Gastrocnemius medialis (tissue), 4 donors: Measurements from ENCODE around the gene SND1. TPM values are rescaled to one million over a fixed set of nuclear protein-coding genes. Genes with fewer than 3 reads are reported as not detected.

Experiments used
- ATAC-seq, 2 donors: fragments of 150-250 bp; one replicate each; pipeline ENCODE4 v1.9.1; 2016
- DNase-seq, 2 donors: peaks; one replicate each; pipeline ENCODE4 v3.0.0-alpha.2; 2019
- H3K27ac ChIP-seq, 4 donors: fragments of 200-600 bp; sonication (generic); 1 replicate in 1 of 4; 2 replicates in 3 of 4; pipeline ENCODE4 v1.5.1; 2016 to 2018; ENCODE audit warnings: mild to moderate bottlenecking in 2 of 4, moderate library complexity in 1 of 4
- H3K27me3 ChIP-seq, 3 donors: fragments of 200-600 bp; sonication (generic) in 2 of 3; 1 replicate in 1 of 3; 2 replicates in 2 of 3; pipeline versions ENCODE4 v1.5.1 to v1.6.0; 2016 to 2019; ENCODE audit warnings: mild to moderate bottlenecking in 1 of 3, moderate library complexity in 1 of 3
- H3K36me3 ChIP-seq, 2 donors: fragments of 200-600 bp; sonication (generic) in 1 of 2; one replicate each; pipeline ENCODE4 v1.5.1; 2017 to 2018
- H3K4me1 ChIP-seq, 2 donors: fragments of 200-600 bp; sonication (generic) in 1 of 2; one replicate each; pipeline ENCODE4 v1.5.1; 2016 to 2017; ENCODE audit warnings: mild to moderate bottlenecking in 2 of 2
- H3K4me3 ChIP-seq, 4 donors: fragments of 200-600 bp; sonication (generic) in 3 of 4; 1 replicate in 1 of 4; 2 replicates in 3 of 4; pipeline ENCODE4 v1.5.1; 2016 to 2019; ENCODE audit warnings: mild to moderate bottlenecking in 2 of 4
- H3K9me3 ChIP-seq, 3 donors: fragments of 200-600 bp; sonication (generic) in 2 of 3; 1 replicate in 1 of 3; 2 replicates in 2 of 3; pipeline ENCODE4 v1.5.1; 2016 to 2019
- POLR2A ChIP-seq, 2 donors: fragments of 450-650 bp; IDR thresholded peaks; one replicate each; pipeline ENCODE4 v1.6.1; 2017; ENCODE audit warnings: antibody characterized with exemption in 2 of 2, mild to moderate bottlenecking in 2 of 2, moderate library complexity in 2 of 2
- in situ Hi-C, 4 donors: fragments of 200-750 bp; cut with MboI; loops; one replicate each; pipeline versions ENCODE4 v1.15.0 to v1.8.0; 2017; ENCODE audit warnings: low sequenced_read_pairs in 4 of 4
- intact Hi-C: fragments of 100-400 bp; cut with DNase I; formaldehyde crosslinking; loops from one replicate; pipeline ENCODE4 v1.15.1; 2023; ENCODE audit warnings: low total_unique reads
- total RNA-seq, 4 donors: library from RNA; depleted of rRNA; stranded (reverse); fragments of >200 nt; gene quantifications; one replicate each; pipeline versions ENCODE4 v1.1.0 to v1.2.3, GENCODE V29; 2016
- TF ChIP-seq, protein P1 (sequence below), 5 experiments: fragments of 450-650 bp in 3 of 5; fragments of 200-600 bp in 2 of 5; sonication (generic) in 2 of 5; IDR thresholded peaks in 4 of 5; conservative IDR thresholded peaks in 1 of 5; 1 replicate in 4 of 5; 2 replicates in 1 of 5; pipeline ENCODE4 v1.5.1; 2016 to 2019; ENCODE audit warnings: antibody characterized with exemption in 5 of 5, mild to moderate bottlenecking in 3 of 5, moderate library complexity in 3 of 5

SND1 gene
- total RNA-seq, 4 donors from 2014 or later, result 30.4 to 73.0 (median 50.3) TPM

DNA sequence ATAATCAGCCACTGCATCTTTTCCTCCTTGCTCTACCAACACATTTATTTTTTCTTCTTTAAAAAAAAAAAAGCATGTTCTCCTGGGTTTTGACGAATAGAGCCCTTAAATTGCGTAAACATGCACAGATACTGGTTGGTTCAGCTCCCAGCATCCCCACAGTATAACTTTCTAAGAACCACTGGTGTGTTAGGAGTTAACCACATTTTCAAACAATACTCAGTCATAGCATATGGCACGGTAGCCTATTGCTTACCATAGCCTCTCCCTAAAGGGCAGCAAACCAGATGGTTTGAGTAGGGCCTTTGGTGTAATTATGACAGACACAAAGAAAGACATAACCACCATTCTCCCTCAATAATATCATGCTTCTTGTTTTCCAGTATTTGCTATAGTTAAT, 234.3 kb downstream of the SND1 start:
- in situ Hi-C loops, result no loop called here
- Histone ChIP-seq H3K27me3 (no peaks in the 10 kb centered on the region), H3K4me1 (peaks cover 11 to 26% of the 10 kb centered on the region in 2 donors), H3K9me3 (no peaks in the 10 kb centered on the region), H3K27ac (no peak overlapping the region), H3K36me3 (peaks cover 0 to 13% of the 10 kb centered on the region in 2 donors), H3K4me3 (no peak overlapping the region)
- no peak for TF ChIP-seq POLR2A (IDR thresholded peaks at IDR 0.05)
- TF ChIP-seq, protein P1, sequence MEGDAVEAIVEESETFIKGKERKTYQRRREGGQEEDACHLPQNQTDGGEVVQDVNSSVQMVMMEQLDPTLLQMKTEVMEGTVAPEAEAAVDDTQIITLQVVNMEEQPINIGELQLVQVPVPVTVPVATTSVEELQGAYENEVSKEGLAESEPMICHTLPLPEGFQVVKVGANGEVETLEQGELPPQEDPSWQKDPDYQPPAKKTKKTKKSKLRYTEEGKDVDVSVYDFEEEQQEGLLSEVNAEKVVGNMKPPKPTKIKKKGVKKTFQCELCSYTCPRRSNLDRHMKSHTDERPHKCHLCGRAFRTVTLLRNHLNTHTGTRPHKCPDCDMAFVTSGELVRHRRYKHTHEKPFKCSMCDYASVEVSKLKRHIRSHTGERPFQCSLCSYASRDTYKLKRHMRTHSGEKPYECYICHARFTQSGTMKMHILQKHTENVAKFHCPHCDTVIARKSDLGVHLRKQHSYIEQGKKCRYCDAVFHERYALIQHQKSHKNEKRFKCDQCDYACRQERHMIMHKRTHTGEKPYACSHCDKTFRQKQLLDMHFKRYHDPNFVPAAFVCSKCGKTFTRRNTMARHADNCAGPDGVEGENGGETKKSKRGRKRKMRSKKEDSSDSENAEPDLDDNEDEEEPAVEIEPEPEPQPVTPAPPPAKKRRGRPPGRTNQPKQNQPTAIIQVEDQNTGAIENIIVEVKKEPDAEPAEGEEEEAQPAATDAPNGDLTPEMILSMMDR (IDR thresholded peaks at IDR 0.05 in 4 of 5, conservative IDR thresholded peaks at IDR 0.05 in 1 of 5), result no peak
- DNase-seq (no peak), ATAC-seq (no peak)
- intact Hi-C loops, result no loop called here

DNA sequence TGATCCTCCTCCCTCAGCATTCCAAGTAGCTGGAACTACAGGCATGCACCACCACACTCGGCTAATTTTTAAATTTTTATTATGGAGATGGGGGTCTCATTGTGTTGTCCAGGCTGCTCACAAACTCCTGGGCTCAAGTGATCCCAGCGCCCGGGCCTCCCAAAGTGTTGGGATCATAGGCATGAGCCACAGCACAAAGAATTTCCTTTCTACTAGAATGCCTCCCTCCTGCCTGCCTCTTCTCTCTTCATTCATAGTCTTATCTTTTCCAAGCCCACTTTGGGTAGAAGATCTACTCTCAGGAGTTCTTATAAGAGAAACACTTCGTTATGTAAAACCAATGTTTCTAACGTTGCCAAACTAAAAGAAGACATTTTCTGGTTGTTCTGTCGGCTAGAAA, 235.1 kb downstream of the SND1 start:
- no peak for DNase-seq
- H3K36me3 ChIP-seq, result peaks cover 0 to 13% of the 10 kb centered on the region in 2 donors
- peaks cover 6 to 26% of the 10 kb centered on the region in 2 donors for H3K4me1 ChIP-seq
- in situ Hi-C loops (no loop called here), intact Hi-C loops (no loop called here)
- no peaks in the 10 kb centered on the region for H3K9me3 ChIP-seq
- no peak for TF ChIP-seq POLR2A (IDR thresholded peaks at IDR 0.05)
- TF ChIP-seq, protein P1 (IDR thresholded peaks at IDR 0.05 in 4 of 5, conservative IDR thresholded peaks at IDR 0.05 in 1 of 5), result no peak
- no peak overlapping the region for H3K4me3 ChIP-seq
- no peaks in the 10 kb centered on the region for H3K27me3 ChIP-seq
- H3K27ac ChIP-seq, result no peak overlapping the region
- no peak for ATAC-seq

DNA sequence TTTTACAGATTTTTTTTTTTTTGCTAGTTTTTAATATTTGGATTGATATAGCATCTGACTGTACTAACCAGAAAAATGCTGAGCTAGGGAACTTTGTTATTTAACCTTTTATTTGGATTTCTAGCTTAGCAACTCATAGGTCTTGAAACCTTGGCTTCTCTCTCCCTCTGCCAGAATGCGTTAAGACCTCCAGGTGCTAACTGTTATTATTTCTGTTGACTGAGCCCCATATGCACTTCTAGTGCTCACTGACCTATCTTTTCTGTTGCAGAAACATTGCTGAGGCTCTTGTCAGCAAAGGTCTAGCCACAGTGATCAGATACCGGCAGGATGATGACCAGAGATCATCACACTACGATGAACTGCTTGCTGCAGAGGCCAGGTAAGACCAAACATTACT, 235.6 kb downstream of the SND1 start:
- peaks cover 6 to 22% of the 10 kb centered on the region in 2 donors for H3K4me1 ChIP-seq

DNA sequence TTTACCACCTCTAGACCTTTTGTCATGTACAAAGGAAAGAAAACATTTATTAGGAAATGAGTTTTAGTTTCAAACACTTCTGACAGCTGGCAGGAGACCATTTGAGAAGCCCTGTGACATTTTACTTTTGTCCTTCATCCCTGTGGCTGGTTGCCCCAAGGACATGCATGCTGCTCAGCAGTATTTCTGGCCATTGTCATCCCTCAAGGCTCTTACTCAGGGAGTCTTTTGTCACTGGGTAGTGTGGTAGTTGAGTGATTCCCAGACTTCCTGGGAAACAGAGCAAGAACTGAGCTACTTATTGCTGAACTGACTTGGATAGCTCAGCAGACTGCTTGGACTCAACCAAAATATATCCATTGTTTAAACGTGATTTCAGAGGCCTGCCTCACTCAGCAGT, 236.4 kb downstream of the SND1 start:
- intact Hi-C loops (no loop called here), in situ Hi-C loops (no loop called here)
- no peaks in the 10 kb centered on the region for H3K27me3 ChIP-seq
- no peak for TF ChIP-seq POLR2A (IDR thresholded peaks at IDR 0.05)
- TF ChIP-seq, protein P1 (IDR thresholded peaks at IDR 0.05 in 4 of 5, conservative IDR thresholded peaks at IDR 0.05 in 1 of 5), result no peak
- no peaks in the 10 kb centered on the region for H3K9me3 ChIP-seq
- no peak overlapping the region for H3K4me3 ChIP-seq
- no peak for ATAC-seq
- H3K27ac ChIP-seq, result no peak overlapping the region
- H3K4me1 ChIP-seq, result peaks cover 6 to 19% of the 10 kb centered on the region in 2 donors
- H3K36me3 ChIP-seq, result peaks cover 0 to 13% of the 10 kb centered on the region in 2 donors
- no peak for DNase-seq

More for the DNA sequence above, 235.6 kb downstream of the SND1 start:
- DNase-seq (no peak), ATAC-seq (no peak)
- Histone ChIP-seq H3K4me3 (no peak overlapping the region), H3K36me3 (peaks cover 0 to 13% of the 10 kb centered on the region in 2 donors), H3K27ac (no peak overlapping the region), H3K27me3 (no peaks in the 10 kb centered on the region), H3K9me3 (no peaks in the 10 kb centered on the region)
- in situ Hi-C loops, result no loop called here
- intact Hi-C loops, result no loop called here
- TF ChIP-seq, protein P1 (IDR thresholded peaks at IDR 0.05 in 4 of 5, conservative IDR thresholded peaks at IDR 0.05 in 1 of 5), result no peak
- no peak for TF ChIP-seq POLR2A (IDR thresholded peaks at IDR 0.05)

DNA sequence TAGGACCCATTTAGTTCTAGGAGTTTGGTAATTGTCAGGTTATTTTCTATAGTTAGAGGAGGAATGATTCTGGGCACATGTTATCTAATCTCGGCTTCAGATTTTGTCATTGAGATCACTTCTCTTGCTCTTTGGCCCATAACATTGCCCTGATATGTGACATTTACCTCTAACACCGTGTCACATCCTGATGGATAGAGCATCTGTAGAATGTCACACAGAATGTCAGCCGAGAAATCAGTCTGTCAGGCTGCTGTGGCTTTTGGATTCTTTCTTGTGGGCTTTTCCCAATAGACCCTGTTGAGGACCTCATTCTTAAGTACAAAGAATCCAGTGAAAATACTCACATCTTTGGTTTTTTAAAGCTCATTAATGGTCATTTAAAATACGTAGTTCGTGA, 236.8 kb downstream of the SND1 start:
- no peaks in the 10 kb centered on the region for H3K9me3 ChIP-seq
- in situ Hi-C loops, result no loop called here
- H3K4me1 ChIP-seq, result peaks cover 6 to 17% of the 10 kb centered on the region in 2 donors
- H3K4me3 ChIP-seq, result no peak overlapping the region
- no peak overlapping the region for H3K27ac ChIP-seq
- DNase-seq (no peak), ATAC-seq (no peak)
- H3K36me3 ChIP-seq, result peaks cover 0 to 13% of the 10 kb centered on the region in 2 donors
- intact Hi-C loops, result no loop called here
- TF ChIP-seq, protein P1 (IDR thresholded peaks at IDR 0.05 in 4 of 5, conservative IDR thresholded peaks at IDR 0.05 in 1 of 5), result no peak
- TF ChIP-seq POLR2A (IDR thresholded peaks at IDR 0.05), result no peak
- no peaks in the 10 kb centered on the region for H3K27me3 ChIP-seq
